Stomach (tissue), 4 donors: Measurements from ENCODE around the gene HHLA2.

Source experiments
- CTCF ChIP-seq, 7 experiments: fragments of 450-650 bp in 4 of 7; fragments of 200-600 bp in 3 of 7; sonication (generic) in 3 of 7; IDR thresholded peaks; one replicate each; pipeline ENCODE4 v1.5.1; 2016 to 2019; ENCODE audit warnings: antibody characterized with exemption in 7 of 7, control low read depth in 2 of 7, mild to moderate bottlenecking in 1 of 7
- EP300 ChIP-seq: sonication (generic); formaldehyde crosslinking; IDR thresholded peaks from one replicate; pipeline ENCODE4 v1.6.1; 2017; ENCODE audit warnings: antibody characterized with exemption
- POLR2A ChIP-seq, 4 donors: fragments of 450-650 bp; IDR thresholded peaks; one replicate each; pipeline ENCODE4 v1.6.1; 2016; ENCODE audit warnings: antibody characterized with exemption in 4 of 4, control low read depth in 2 of 4, mild to moderate bottlenecking in 1 of 4, moderate library complexity in 1 of 4

DNA sequence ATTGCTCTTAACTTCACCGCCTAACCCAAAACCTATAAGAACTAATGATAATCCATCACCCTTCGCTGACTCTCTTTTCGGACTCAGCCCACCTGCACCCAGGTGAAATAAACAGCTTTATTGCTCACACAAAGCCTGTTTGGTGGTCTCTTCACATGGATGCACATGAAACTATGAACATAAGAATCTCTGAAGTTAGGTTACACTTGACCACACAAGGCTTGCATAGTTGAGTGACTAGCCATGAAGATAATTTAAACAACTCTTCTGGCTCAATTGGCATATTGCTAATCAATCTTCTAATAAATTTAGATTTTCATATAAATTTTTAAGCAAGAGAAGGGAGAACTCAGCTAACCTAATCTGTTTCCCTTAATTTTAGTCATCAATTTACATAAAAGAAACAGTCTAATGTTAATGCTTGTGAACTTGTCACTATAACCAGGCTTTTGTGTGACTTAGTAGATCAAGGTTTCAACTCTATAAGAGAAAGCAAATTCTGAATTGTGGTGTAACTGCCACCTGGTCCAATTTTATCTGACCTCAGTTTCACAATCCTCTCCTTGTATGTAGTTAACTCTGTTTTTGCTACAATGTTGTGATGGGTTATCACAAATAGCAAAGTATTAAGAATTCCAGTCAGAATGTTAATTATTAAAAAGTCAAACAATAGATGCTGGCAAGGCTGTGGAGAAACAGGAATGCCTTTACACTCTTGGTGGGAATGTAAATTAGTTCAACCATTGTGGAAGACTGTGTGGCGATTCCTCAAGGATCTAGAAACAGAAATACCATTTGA lies 82.0 kb downstream of the HHLA2 start:
- TF ChIP-seq CTCF (IDR thresholded peaks at IDR 0.05) (no peak), EP300 (no peak), POLR2A (IDR thresholded peaks at IDR 0.05) (no peak)
